GM19240 (cell line): ENCODE measurements around the gene MMEL1.

Experiments
- DNase-seq: peaks from one replicate; pipeline ENCODE4 v3.0.0; 2011; ENCODE audit warnings: low spot score; ENCODE audit not compliant: insufficient read length

The MMEL1 gene

GRCh38 chr1:2643414-2644077 is 10.7 kb upstream of the MMEL1 start:
- DNase-seq = no peak

- DNase-seq = peak; percentile 100
These were observed 10.0 kb upstream of the MMEL1 start for GRCh38 chr1:2642560-2643413.

- DNase-seq = no peak
These were observed 9.3 kb upstream of the MMEL1 start for GRCh38 chr1:2642131-2642559.

GRCh38 chr1:2641381-2642130 is 8.7 kb upstream of the MMEL1 start:
- DNase-seq = no peak

GRCh38 chr1:2640626-2641025 is 7.8 kb upstream of the MMEL1 start:
- no peak for DNase-seq

GRCh38 chr1:2639607-2640521 is 7.0 kb upstream of the MMEL1 start:
- no peak for DNase-seq

- no peak for DNase-seq
These were observed 6.4 kb upstream of the MMEL1 start for GRCh38 chr1:2639203-2639602.

GRCh38 chr1:2638466-2639115 is 5.8 kb upstream of the MMEL1 start:
- no peak for DNase-seq

GRCh38 chr1:2637442-2638145 is 4.8 kb upstream of the MMEL1 start:
- no peak for DNase-seq

- DNase-seq = no peak
These were observed 3.9 kb upstream of the MMEL1 start for GRCh38 chr1:2636733-2637132.

GRCh38 chr1:2635361-2636010 is 2.7 kb upstream of the MMEL1 start:
- no peak for DNase-seq

- DNase-seq = no peak
These were observed 1.2 kb upstream of the MMEL1 start for GRCh38 chr1:2633936-2634491.

- no peak for DNase-seq
These were observed 635 bp upstream of the MMEL1 start for GRCh38 chr1:2633366-2633935.

- DNase-seq = no peak
These were observed 775 bp downstream of the MMEL1 start for GRCh38 chr1:2632051-2632430.

GRCh38 chr1:2631136-2632050 is 1.4 kb downstream of the MMEL1 start:
- no peak for DNase-seq

GRCh38 chr1:2630498-2631135 is 2.2 kb downstream of the MMEL1 start:
- no peak for DNase-seq
